Urothelium cell line (cell line): ENCODE results near the gene FNDC1.
"Not testable (repeated sequence)": the region's sequence is repeated elsewhere in the genome, so short reads cannot be mapped to it uniquely, and the experiment has no call there.

Experiments used
- DNase-seq: peaks from one replicate; pipeline ENCODE4 v3.0.0; 2011; ENCODE audit warnings: low spot score, mixed read lengths
- FAIRE-seq: peaks from 2 replicates; lab custom pipeline; 2011; peaks lifted over from hg19 to GRCh38; lab: Jason Lieb, UNC

FNDC1 gene

GRCh38 chr6:159254186-159254585, 85.0 kb downstream of the FNDC1 start:
- FAIRE-seq = no peak

GRCh38 chr6:159255434-159255951, 86.3 kb downstream of the FNDC1 start:
- DNase-seq = no peak
- no peak for FAIRE-seq

More at GRCh38 chr6:159254186-159254585, 85.0 kb downstream of the FNDC1 start:
- no peak for DNase-seq

- DNase-seq (no peak), FAIRE-seq (no peak)
Observed at GRCh38 chr6:159256128-159256527, 86.9 kb downstream of the FNDC1 start.

GRCh38 chr6:159257846-159258245, 88.6 kb downstream of the FNDC1 start:
- FAIRE-seq = no peak
- no peak for DNase-seq

- FAIRE-seq (no peak), DNase-seq (no peak)
Observed at GRCh38 chr6:159259441-159260125, 90.4 kb downstream of the FNDC1 start.

GRCh38 chr6:159260208-159260607, 91.0 kb downstream of the FNDC1 start:
- no peak for DNase-seq
- FAIRE-seq = no peak

GRCh38 chr6:159261995-159262394, 92.8 kb downstream of the FNDC1 start:
- FAIRE-seq (no peak), DNase-seq (no peak)

GRCh38 chr6:159262586-159262985, 93.4 kb downstream of the FNDC1 start:
- FAIRE-seq = no peak
- DNase-seq = no peak

- DNase-seq (peak; percentile 63), FAIRE-seq (peak; percentile 20)
Observed at GRCh38 chr6:159267165-159267564, 98.0 kb downstream of the FNDC1 start.

- no peak for DNase-seq
- FAIRE-seq = no peak
Observed at GRCh38 chr6:159268511-159268910, 99.3 kb downstream of the FNDC1 start.

- FAIRE-seq = no peak
- no peak for DNase-seq
Observed at GRCh38 chr6:159271257-159271656, 102.1 kb downstream of the FNDC1 start.

- FAIRE-seq (no peak), DNase-seq (no peak)
Observed at GRCh38 chr6:159278626-159279025, 109.4 kb downstream of the FNDC1 start.

GRCh38 chr6:159279790-159280277, 110.6 kb downstream of the FNDC1 start:
- DNase-seq (peak; percentile 21), FAIRE-seq (no peak)

- DNase-seq (no peak), FAIRE-seq (no peak)
Observed at GRCh38 chr6:159282421-159282820, 113.2 kb downstream of the FNDC1 start.

- not testable (repeated sequence) for FAIRE-seq, DNase-seq
Observed at GRCh38 chr6:159284661-159285060, 115.5 kb downstream of the FNDC1 start.

GRCh38 chr6:159298840-159299239, 129.6 kb downstream of the FNDC1 start:
- FAIRE-seq (no peak), DNase-seq (no peak)

GRCh38 chr6:159299566-159299965, 130.4 kb downstream of the FNDC1 start:
- DNase-seq (no peak), FAIRE-seq (no peak)

- DNase-seq = no peak
- no peak for FAIRE-seq
Observed at GRCh38 chr6:159301277-159301676, 132.1 kb downstream of the FNDC1 start.

GRCh38 chr6:159301810-159302593, 132.8 kb downstream of the FNDC1 start:
- no peak for DNase-seq
- no peak for FAIRE-seq

GRCh38 chr6:159302594-159302992, 133.4 kb downstream of the FNDC1 start:
- DNase-seq = no peak
- FAIRE-seq = no peak

- DNase-seq (no peak), FAIRE-seq (no peak)
Observed at GRCh38 chr6:159303159-159303558, 134.0 kb downstream of the FNDC1 start.

GRCh38 chr6:159303784-159304183, 134.6 kb downstream of the FNDC1 start:
- FAIRE-seq (no peak), DNase-seq (no peak)
